GM10266 (cell line): ENCODE measurements around the gene TNS1.

Source experiments
- DNase-seq: peaks from one replicate; pipeline ENCODE4 v3.0.0; 2012; ENCODE audit errors: extremely low spot score
- TF ChIP-seq, protein P1 (sequence below): IDR thresholded peaks from 2 replicates; pipeline ENCODE4 v1.5.1; 2012; ENCODE audit warnings: mild to moderate bottlenecking, low read depth; ENCODE audit not compliant: control insufficient read depth, insufficient read depth; ENCODE audit errors: missing control alignments

Gene TNS1

DNA sequence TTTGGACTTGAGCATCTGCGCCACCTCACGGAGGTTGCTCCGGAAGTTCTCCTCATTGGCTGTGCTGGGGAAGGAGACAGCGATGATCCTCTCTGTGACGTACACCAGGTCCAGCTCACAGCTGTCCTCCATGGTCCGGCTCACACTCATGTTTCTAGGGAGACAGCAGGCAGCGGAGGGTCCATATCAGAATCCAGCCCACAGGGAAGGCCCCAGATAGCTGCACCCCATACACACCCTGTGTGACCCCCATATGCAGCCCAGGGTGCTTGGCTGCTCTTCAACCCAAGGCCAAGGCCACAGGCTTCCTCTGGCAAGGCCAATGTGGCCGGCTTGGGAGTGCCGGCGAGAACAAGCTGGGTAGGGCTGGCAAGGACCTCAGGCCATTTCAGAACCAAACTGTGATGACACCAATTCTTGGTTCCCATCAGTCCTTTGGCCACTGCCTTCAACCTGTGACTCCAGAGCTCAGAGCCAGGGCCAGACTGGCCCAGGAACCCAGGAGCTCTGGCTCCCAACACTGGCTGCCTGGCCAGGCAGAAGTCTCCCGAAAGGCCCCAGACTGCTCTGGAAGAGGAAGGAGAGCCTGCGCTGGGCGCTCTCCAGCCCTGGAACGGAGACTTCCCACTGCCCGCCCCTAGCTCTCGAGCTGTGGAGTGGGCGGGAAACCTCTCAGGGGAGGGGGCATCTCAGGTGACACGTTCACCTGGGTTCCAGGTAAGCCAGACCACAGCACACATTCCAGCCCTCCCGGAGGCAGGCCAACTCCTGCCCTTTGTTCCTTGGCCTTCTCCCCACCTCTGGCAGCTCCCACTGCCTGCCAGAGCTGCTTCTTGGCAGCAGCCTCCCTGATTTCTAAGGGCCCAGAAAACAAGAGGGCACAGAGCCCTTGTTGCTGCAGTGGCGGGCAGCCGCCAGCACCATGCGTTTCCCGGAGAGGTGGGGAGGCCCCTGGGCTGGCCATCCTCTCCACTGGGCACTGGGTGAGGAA lies 104.7 kb downstream of the TNS1 start:
- no peak for DNase-seq
- TF ChIP-seq, protein P1, sequence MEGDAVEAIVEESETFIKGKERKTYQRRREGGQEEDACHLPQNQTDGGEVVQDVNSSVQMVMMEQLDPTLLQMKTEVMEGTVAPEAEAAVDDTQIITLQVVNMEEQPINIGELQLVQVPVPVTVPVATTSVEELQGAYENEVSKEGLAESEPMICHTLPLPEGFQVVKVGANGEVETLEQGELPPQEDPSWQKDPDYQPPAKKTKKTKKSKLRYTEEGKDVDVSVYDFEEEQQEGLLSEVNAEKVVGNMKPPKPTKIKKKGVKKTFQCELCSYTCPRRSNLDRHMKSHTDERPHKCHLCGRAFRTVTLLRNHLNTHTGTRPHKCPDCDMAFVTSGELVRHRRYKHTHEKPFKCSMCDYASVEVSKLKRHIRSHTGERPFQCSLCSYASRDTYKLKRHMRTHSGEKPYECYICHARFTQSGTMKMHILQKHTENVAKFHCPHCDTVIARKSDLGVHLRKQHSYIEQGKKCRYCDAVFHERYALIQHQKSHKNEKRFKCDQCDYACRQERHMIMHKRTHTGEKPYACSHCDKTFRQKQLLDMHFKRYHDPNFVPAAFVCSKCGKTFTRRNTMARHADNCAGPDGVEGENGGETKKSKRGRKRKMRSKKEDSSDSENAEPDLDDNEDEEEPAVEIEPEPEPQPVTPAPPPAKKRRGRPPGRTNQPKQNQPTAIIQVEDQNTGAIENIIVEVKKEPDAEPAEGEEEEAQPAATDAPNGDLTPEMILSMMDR = no peak

DNA sequence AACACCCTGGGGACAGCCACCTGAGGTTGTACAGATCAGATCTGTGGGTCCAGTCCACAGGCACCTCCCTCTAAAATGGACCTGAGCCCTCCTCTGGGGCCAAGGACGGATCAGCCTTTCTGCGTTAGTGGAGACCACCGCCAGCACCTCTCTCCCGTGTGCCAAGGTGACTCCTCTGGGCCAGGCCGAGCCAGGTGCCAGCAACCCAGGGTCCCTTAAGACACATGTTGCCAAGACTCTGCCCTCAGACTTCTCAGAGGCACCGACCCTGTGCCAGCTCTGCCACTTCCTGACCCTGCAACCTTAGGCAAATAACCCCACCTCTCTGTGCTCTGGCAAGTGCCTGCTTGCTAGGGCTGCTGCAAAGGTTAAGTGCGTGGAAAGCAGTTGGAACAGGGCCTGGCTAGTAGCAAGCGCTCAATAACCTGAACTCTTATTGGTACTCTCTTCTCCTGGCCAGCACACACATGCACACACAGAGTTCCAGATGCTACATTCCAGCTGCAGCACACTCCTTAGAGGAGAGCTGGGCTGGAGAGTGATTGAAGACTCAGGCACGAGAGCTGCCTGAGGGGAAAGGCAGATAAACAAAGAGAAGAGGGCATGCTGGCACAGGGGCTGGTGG lies 105.6 kb downstream of the TNS1 start:
- no peak for DNase-seq
- TF ChIP-seq, protein P1 = no peak

DNA sequence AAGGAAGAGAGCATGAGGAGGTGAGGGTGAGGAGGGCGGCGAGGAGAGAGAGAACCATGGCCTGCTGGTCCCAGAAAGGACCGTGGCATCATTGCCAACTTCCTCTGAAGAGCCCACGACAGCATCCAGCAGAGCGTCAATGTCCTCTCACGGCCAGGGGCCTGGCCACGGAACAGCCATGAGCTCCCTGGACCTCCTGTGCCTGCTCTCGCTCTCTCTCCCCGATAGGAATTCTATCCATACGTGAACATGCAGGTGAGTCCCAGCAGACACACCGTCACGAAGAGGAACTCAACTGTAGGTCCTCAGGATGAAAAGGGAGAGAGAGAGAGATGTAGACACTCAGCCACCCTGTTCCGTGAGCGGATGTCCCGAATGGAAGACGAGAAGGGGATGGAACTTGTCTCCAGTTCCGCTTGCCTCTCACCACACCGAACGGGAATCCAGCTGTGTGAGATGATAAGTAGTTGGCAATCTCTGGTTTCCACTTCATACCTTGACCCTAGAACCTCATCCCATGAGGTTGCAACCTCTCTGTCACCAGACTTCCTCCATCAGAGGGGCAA lies 107.6 kb downstream of the TNS1 start:
- DNase-seq = no peak
- TF ChIP-seq, protein P1 = no peak

DNA sequence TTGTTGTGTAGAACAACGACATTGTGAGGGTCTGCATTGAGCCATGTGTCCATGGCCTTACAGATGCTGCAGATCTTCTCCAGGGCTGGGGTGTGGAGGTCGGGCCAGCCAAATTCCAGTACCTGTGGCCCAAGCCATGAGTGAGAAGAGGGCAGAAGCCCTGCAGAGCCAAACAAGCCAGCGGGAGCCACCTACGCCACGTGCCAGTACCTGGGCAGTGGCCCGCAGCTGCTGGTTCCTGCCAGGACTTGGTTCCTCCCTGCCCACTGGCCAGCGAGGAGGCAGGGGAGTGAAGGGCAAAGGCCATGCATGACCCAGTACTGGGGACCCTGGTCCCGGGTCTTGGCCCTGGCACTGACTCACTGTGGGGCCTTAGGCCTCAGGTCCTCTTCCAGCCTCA lies 109.4 kb downstream of the TNS1 start:
- no peak for DNase-seq
- TF ChIP-seq, protein P1 = no peak

DNA sequence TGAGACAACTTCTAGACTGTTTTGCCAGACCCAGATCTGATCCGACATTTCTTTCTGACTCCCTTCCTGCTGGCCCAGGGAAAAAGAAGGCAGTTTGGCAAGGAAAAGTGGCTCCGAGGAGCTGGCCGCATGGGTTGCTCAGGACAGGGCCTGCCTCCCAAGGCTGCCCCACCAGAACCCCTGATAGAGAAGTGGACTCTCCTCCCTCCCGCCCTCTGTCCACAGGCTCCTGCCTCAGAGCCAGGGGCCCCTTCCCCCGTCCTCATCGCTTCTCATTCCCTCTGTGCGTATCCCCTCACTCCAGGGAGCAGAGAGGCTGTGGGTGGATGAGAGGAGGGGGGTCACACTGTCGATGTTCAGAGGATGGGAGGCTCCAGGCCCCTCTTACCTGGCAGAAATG lies 110.2 kb downstream of the TNS1 start:
- DNase-seq = no peak
- TF ChIP-seq, protein P1 = no peak

DNA sequence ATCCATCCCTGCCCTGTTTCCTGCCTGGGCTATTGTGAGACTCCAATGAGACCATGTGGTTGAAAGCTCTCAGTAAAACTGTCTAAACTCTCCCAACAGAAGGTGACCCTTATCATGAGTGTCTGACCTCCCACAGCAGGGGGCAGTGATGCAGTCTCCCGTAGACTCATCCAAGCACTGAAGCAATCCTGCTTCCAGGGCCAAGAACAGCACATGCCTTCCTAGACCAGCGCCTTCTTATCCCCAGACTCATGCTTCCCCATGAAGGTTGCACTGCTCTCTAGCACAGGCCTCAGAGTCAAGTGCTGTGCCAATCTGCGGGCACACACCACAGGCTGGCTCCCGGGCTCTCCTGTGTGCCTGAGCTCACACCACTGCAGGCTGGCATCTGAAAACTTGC lies 112.3 kb downstream of the TNS1 start:
- TF ChIP-seq, protein P1 = no peak
- DNase-seq = no peak
